GM18519 (cell line): ENCODE results near the gene AHRR.
"Not testable (repeated sequence)": the region's sequence is repeated elsewhere in the genome, so short reads cannot be mapped to it uniquely, and the experiment has no call there.

Experiments used
- ATAC-seq: cut with Tn5 transposase; IDR thresholded peaks from one replicate; pipeline ENCODE4 v1.9.1; 2021; ENCODE audit warnings: mild to moderate bottlenecking, moderate library complexity; ENCODE audit not compliant: unreplicated experiment, low FRiP score

AHRR gene

DNA sequence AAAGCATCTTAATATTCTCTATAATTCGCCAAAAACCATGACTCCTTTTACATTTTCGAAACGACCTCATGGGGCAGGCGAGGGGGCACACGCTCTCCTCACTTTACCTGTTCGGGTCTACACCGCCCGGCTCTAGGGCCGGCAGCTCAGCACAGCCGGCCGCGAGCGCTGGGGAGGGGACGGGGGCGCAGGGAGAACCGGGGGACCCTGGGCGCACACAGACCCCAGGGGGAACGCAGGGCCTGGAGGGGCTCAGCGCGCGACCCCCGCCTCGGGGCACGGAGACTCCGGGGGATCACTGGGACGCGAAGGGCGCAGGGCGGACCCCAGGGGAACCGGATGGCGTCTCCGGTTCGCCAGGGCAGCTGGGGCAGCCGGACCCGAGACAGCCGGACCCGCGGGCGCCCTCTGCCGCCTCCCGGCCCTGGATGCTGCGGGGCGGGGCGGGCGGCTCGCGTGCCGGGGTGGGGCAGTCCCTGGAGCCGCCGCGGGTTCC, at the start of gene AHRR:
Gene AHRR, plus strand, starts transcription at position 485 of the 496 bp plus-strand sequence. CDS start 22,189 bp downstream, outside the sequence.
- no peak for ATAC-seq

DNA sequence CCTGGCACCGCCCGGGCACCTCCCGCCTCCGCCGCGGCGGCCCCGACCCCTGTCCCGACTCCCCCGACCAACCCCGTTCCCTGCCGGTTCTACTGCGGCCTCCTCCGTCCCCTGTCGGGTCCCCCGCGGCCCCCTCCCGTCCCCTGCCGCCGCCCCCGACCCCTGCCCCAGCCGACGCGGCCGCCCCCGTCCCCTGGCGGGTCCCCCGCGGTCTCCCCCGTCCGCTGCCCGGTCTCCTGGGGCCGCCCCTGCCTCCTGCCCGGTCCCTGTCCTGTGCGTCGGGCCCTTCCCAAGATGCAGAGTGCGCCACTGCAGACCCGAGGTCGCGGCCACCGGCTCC, 49.7 kb upstream of the AHRR start:
- ATAC-seq = not testable (repeated sequence)

- not testable (repeated sequence) for ATAC-seq
Observed at GRCh38 chr5:273091-273490, 48.4 kb upstream of the AHRR start.

- ATAC-seq = not testable (repeated sequence)
Observed at GRCh38 chr5:273491-273890, 48.0 kb upstream of the AHRR start.

DNA sequence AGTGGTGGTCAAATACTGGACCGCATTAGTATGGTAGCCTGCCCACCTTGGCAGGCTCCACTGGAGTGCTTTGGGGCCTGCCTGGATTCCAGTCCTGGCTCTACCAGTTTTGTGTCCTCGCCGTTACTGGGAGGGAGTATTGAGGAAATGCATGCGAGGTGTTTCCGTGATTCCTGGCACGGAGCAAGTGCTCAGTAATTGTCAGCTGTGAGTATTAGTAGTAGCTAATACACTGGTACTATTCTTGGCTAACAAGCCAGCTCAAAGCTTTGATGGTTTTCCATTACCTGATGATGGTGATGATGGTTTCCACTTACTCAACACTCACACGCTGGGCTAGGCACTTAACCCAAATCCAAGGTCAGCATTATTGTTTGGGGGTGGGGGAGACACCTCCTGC, 47.2 kb upstream of the AHRR start:
- not testable (repeated sequence) for ATAC-seq

GRCh38 chr5:278646-279045, 42.9 kb upstream of the AHRR start:
- ATAC-seq = no peak

GRCh38 chr5:279051-279665, 42.4 kb upstream of the AHRR start:
- not testable (repeated sequence) for ATAC-seq

GRCh38 chr5:285991-286557, 35.4 kb upstream of the AHRR start:
- no peak for ATAC-seq

GRCh38 chr5:290200-290599, 31.3 kb upstream of the AHRR start:
- ATAC-seq = not testable (repeated sequence)

DNA sequence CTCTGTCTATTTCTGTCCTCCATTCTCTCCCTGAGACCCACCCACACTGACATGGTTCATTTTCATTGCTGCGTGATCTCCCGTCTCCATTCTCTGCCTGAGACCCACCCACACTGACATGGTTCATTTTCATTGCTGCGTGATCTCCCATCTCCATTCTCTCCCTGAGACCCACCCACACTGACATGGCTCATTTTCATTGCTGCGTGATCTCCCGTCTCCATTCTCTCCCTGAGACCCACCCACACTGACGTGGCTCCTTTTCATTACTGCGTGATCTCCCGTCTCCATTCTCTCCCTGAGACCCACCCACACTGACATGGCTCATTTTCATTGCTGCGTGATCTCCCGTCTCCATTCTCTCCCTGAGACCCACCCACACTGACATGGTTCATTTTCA, 30.2 kb upstream of the AHRR start:
- not testable (repeated sequence) for ATAC-seq

DNA sequence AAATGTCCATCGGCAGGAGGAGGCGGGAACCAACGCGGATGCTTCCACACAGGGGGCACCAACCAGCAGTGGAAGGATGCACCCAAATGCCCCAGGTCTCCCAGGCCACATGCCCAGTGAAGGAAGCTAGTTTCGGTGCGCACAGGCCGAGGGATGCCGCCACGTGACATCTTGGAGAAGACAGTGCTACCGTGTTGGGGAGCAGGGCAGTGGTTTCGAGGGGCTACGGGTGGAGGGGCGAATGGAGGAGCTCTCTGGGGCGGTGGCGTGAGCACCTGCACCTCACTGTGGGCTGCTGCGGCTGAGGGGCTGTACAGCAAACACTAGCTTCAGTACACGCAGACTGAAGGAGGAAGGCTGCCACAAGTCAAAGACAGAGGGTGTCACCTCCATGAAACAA, 26.7 kb upstream of the AHRR start:
- not testable (repeated sequence) for ATAC-seq

- ATAC-seq = not testable (repeated sequence)
Observed at GRCh38 chr5:296207-296606, 25.3 kb upstream of the AHRR start.

GRCh38 chr5:296954-297353, 24.6 kb upstream of the AHRR start:
- ATAC-seq = not testable (repeated sequence)

DNA sequence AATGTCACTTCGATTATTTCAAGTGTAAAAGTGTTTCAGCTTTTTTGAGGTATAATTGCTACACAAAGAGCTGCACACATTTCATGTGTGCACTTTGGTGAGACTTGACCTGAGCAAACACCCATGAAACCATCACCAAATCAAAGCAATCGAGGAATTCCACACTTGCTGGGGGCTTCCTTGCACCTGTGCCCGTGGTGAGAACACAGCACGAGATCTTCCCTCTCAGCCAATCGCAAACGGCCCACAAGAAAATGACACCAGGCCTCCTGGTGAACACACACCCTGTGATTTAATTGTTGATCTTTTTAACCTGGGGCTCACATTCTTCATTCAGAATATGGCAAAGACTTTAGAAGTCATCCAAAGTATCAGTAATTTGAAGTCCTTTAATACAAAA, 24.1 kb upstream of the AHRR start:
- not testable (repeated sequence) for ATAC-seq

DNA sequence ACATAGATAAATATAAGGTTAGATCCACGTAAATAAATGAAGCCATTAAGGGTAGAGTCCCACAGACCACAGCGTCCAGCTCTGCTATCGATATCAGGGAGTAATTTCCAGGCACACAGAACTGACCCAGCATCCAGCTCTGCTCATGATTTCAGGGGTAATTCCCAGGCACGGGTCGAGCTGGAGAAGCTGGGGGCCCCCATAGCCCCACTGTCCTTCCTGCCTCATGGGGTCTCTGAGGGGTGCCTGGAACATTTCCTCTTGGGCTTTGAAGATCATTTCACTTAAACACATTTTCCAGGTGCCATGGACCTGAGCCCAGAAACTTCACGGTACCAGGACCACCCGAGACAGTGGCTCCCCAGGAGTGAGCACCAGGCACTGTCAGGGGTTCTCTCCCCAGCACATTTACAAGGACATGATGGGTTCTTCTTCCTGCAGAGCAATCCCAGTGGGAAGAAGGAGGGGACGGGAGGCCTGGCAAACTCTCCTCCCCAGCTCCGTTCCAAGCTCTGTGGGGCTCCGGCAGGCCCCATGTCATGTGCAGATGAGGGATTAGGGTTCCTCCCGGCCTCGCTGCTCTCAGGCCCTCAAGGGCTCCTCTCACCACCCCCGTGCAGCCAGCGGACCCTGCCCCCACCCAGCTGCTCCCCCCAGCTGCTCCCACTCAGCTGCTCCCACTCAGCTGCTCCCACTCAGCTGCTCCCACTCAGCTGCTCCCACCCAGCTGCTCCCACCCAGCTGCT, 23.4 kb upstream of the AHRR start:
- ATAC-seq = not testable (repeated sequence)

- ATAC-seq = no peak
Observed at GRCh38 chr5:298737-299125, 22.8 kb upstream of the AHRR start.

DNA sequence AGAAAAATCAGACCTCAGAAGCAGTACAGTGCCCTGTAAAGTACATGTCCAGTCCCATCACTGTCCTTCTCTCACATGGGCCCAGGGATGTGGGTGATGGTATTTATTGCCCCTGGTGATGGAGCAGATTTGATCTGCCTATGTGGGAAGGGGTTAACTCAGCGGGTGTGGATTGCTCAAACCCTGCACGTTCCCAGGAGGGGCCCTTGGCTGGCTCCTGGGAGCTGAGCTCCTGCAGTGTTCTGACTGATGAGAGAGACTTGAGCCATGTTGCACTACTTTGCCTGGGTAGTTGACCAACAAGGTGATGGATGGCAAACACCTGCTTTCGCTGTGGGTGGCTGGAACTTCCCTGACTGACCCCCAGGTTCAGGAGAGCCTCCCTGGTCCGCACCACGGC, 21.6 kb upstream of the AHRR start:
- ATAC-seq = not testable (repeated sequence)

DNA sequence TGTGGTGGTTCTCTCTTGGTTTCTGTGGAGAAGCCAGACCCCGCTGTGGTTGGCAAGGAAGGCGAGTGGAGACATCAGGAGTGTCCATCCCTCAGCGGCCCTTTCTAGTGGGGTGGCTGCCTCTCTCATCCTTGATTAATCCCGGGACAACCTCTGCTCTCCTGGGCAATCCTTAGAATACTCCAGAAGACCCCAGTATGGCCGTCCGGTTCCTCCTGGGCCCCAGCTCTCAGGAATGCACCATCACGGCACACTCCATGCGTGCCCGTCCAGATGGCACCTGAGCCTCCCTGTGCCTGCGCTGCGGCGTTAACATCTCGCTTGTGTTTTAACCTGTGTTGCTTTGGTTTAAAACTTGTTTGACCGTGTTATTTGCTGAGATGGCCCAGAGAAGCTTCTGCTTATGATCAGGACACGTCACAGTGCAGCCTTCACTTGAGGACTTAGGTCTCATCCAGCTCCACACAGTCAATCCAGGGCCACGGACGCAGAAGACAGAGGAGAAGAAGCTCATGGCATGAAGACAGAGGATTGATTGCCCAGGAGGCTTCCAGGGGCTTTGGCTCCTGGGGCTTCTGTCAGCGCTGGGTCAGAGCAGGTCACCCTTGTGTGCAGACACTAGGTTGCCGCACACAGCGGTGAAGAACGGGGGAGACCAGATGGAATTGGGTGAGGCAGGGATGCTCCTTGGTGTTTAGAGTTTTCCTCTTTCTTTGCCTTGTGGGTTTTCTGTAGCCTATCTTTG, 20.7 kb upstream of the AHRR start:
- ATAC-seq = not testable (repeated sequence)

DNA sequence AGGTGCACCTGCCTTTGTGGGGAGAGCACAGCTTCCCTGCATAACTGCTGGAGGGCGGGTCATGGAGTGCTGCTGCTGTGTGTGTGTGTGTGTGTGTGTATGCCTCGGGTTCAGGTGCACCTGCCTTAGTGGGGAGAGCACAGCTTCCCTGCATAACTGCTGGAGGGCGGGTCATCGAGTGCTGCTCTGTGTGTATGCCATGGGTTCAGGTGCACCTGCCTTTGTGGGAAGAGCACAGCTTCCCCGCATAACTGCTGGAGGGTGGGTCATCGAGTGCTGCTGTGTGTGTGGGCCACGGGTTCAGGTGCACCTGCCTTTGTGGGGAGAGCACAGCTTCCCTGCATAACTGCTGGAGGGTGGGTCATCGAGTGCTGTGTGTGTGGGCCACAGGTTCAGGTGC, 19.1 kb upstream of the AHRR start:
- ATAC-seq = not testable (repeated sequence)

DNA sequence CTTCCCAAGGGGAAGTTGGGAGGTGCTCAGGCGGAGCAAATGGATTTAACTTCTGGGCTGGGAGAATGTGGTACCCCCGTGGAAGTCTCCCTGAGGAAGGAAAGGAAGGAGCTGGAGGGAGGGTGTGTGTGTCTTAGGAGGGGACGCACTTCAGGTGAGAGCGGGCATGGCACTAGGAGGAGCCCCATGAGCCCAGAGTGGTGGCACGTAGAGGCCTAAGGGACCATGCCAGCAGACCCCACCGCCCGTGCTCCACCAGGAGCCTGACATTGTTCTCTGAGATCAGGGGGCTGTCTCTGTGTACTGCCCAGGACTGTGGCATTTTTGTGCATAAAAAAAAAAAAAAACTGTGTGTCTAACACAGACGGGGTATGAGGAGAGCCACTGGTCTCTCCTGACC, 18.5 kb upstream of the AHRR start:
- no peak for ATAC-seq

DNA sequence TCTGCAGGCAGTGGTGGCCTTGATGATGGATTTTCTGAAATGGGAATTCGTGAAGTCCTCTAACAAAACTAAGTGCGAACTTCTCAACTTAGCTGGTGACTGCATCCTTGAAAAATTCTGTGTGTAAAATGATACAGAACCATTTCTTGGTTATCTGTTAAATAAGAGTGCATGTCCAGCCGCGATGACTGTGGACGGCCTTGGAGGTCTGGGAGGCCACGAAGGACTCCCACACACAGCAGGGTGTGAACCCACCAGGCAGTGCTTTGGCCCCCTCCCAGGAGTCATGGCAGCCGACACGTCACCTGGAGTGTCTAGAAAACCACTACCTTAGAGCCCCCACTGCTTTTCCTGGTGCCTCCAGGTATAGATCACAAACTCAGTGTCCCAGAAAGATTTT, 17.8 kb upstream of the AHRR start:
- not testable (repeated sequence) for ATAC-seq
